ENCODE data around the gene RESF1.

Gene RESF1

GRCh38 chr12:31962076-31962475 is 2.9 kb downstream of the RESF1 start:
- DNase-seq: no peak

- no peak for DNase-seq
Measured at GRCh38 chr12:31964280-31964679, 5.1 kb downstream of the RESF1 start.

GRCh38 chr12:31965090-31965489 is 5.9 kb downstream of the RESF1 start:
- no peak for DNase-seq

- no peak for DNase-seq
Measured at GRCh38 chr12:31966558-31967205, 7.5 kb downstream of the RESF1 start.

GRCh38 chr12:31967539-31967938 is 8.3 kb downstream of the RESF1 start:
- no peak for DNase-seq

- no peak for DNase-seq
Measured at GRCh38 chr12:31970199-31970598, 11.0 kb downstream of the RESF1 start.

- no peak for DNase-seq
Measured at GRCh38 chr12:31973818-31974217, 14.6 kb downstream of the RESF1 start.

GRCh38 chr12:31974673-31975072 is 15.5 kb downstream of the RESF1 start:
- no peak for DNase-seq

GRCh38 chr12:31984806-31985591 is 25.8 kb downstream of the RESF1 start:
- no peak for DNase-seq

- no peak for DNase-seq
Measured at GRCh38 chr12:31985832-31986231, 26.6 kb downstream of the RESF1 start.

GRCh38 chr12:31989571-31990362 is 30.6 kb downstream of the RESF1 start:
- DNase-seq: no peak

- no peak for DNase-seq
Measured at GRCh38 chr12:31991146-31991545, 31.9 kb downstream of the RESF1 start.

GRCh38 chr12:31991815-31992214 is 32.6 kb downstream of the RESF1 start:
- no peak for DNase-seq

- no peak for DNase-seq
Measured at GRCh38 chr12:31999692-32000091, 40.5 kb downstream of the RESF1 start.

GRCh38 chr12:32000373-32001005 is 41.3 kb downstream of the RESF1 start:
- DNase-seq: no peak

GRCh38 chr12:32002848-32003493 is 43.8 kb downstream of the RESF1 start:
- DNase-seq: no peak

- DNase-seq: no peak
Measured at GRCh38 chr12:32003654-32004053, 44.4 kb downstream of the RESF1 start.

- no peak for DNase-seq
Measured at GRCh38 chr12:32005496-32006125, 46.4 kb downstream of the RESF1 start.

Measured in NCI-H1436 (cell line).